Right cardiac atrium (tissue), 5 donors: ENCODE measurements around the gene ZNF286A. TPM values are rescaled to one million over a fixed set of nuclear protein-coding genes. Genes with fewer than 3 reads are reported as not detected.
"Not testable (repeated sequence)": the region's sequence is repeated elsewhere in the genome, so short reads cannot be mapped to it uniquely, and the experiment has no call there.

ENCODE experiments used
- ATAC-seq, 2 donors: fragments of 200-7000 bp; cut with Tn5 transposase; one replicate each; pipeline versions ENCODE4 v1.8.0 to v1.9.1; 2020; ENCODE audit warnings: moderate library complexity in 2 of 2, mild to moderate bottlenecking in 1 of 2
- DNase-seq, 3 donors: peaks; one replicate each; pipeline ENCODE4 v3.0.0-alpha.2; 2020
- H3K27ac ChIP-seq: one replicate; pipeline ENCODE4 v1.5.1; 2013; ENCODE audit warnings: mild to moderate bottlenecking, low read length, control low read depth, moderate library complexity
- H3K27me3 ChIP-seq: one replicate; pipeline ENCODE4 v1.6.1; 2013; ENCODE audit not compliant: control insufficient read depth, insufficient read depth
- H3K4me1 ChIP-seq: one replicate; pipeline ENCODE4 v1.6.1; 2013; ENCODE audit warnings: low read length; ENCODE audit not compliant: control insufficient read depth, insufficient read depth
- H3K4me3 ChIP-seq: one replicate; pipeline ENCODE4 v1.5.1; 2013; ENCODE audit warnings: low read length, control low read depth
- H3K9me3 ChIP-seq: one replicate; pipeline ENCODE4 v1.6.1; 2013; ENCODE audit warnings: low read length; ENCODE audit not compliant: control insufficient read depth
- WGBS: extraction: QIAGEN DNeasy Blood & Tissue Kit; methylation state at CpG from one replicate; pipeline ENCODE4 v1.1.7; 2013; 5-methylcytosine and 5-hydroxymethylcytosine counted together
- intact Hi-C, 4 donors: fragments of 100-400 bp; cut with DNase I; formaldehyde crosslinking; loops; one replicate each; pipeline versions ENCODE4 v1.11.0 to v1.14.0; 2022 to 2023
- polyA plus RNA-seq: library from polyadenylated mRNA; stranded (reverse); fragments of 200-250 nt; gene quantifications from one replicate; pipeline ENCODE4 v1.2.3, GENCODE V29; 2013
- total RNA-seq, 4 donors: library from RNA; stranded (reverse); fragmentation: NEBNext Ultra II Directional; extraction: Animal tissue kit (Norgen Biotek cat#: 25700); gene quantifications; one replicate each; pipeline ENCODE4 v1.2.1, GENCODE V29; 2021
- donor health status: healthy with polysubstance abuse.
- donor health status: DM: no; HTN: yes; CAD: no.
- donor health status: DM: no; HTN: no; CAD: no.
- donor health status: DM: no; HTN: yes; CAD: no; lungs with severe emphysema.
- donor health status: DM: yes; HTN: yes; CAD: no.

The ZNF286A gene
- total and polyA plus RNA-seq, 5 donors = 13.0 to 25.4 (median 18.3) TPM

DNA sequence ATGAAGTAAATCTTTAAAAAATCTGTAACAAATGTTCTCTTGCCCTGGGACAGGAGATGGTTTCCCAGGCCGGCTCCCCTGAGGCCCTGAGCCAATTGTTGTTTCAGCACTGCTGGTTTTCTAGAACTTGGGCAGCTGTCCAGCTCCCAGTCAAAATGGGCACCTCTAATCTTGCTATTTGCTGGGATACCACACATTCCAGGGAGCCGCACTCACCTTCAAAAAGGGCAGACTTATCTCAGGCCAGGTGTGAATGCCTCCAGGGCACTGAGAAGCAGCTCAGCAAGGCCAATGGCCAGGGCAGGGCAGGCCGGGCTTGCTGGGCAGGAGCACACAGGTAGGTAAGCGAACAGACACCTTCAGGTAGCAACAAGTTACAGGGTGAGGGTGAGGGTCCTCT lies 39.9 kb upstream of the ZNF286A start:
- Histone ChIP-seq H3K4me3 (no peak overlapping the region), H3K4me1 (peaks cover 9% of the 10 kb centered on the region), H3K9me3 (no peaks in the 10 kb centered on the region), H3K27me3 (no peaks in the 10 kb centered on the region), H3K27ac (peak overlapping the region; percentile 70)
- peak; percentile 33 to 35 for ATAC-seq
- intact Hi-C loops = no loop called here
- WGBS = 59% methylated on average over 4 of the region's 4 CpGs
- peak in 1 of 3 donors; percentile 62 for DNase-seq

GRCh38 chr17:15660077-15660476 lies 39.5 kb upstream of the ZNF286A start:
- Histone ChIP-seq H3K4me3 (no peak overlapping the region), H3K27me3 (no peaks in the 10 kb centered on the region), H3K9me3 (no peaks in the 10 kb centered on the region), H3K27ac (peak overlapping the region; percentile 70), H3K4me1 (peaks cover 9% of the 10 kb centered on the region)
- 72% methylated on average over 3 of the region's 3 CpGs for WGBS
- ATAC-seq = peak in 1 of 2 donors; percentile 69
- no peak for DNase-seq
- intact Hi-C loops = no loop called here

DNA sequence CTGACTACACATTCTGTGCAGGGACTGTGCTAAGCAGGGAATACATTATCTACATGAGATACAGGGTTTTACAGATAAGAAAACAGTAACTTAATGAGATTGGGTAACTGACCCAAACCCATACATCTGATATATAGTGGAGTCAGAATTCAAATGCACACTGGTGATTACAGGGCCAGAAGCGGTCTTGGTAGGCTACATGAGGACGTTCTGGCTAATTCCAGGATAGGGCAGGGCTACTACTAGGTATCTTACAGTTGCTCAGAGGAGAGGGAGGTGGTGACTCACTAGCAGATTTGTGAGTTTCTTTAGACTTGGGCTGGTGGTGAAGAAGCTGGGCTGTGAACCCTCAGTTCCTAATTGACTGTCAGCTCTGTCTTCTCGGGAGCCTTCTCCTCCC lies 36.9 kb upstream of the ZNF286A start:
- ATAC-seq (no peak), DNase-seq (no peak)
- peaks cover 9% of the 10 kb centered on the region for H3K4me1 ChIP-seq
- H3K9me3 ChIP-seq = no peaks in the 10 kb centered on the region
- intact Hi-C loops = no loop called here
- H3K4me3 ChIP-seq = no peak overlapping the region
- H3K27ac ChIP-seq = no peak overlapping the region
- no peaks in the 10 kb centered on the region for H3K27me3 ChIP-seq
- 91% methylated on average over 3 of the region's 3 CpGs for WGBS

GRCh38 chr17:15663176-15663575 lies 36.4 kb upstream of the ZNF286A start:
- Histone ChIP-seq H3K9me3 (no peaks in the 10 kb centered on the region), H3K4me1 (peaks cover 9% of the 10 kb centered on the region), H3K4me3 (no peak overlapping the region), H3K27ac (no peak overlapping the region), H3K27me3 (no peaks in the 10 kb centered on the region)
- intact Hi-C loops = no loop called here
- DNase-seq (no peak), ATAC-seq (no peak)
- WGBS = 80% methylated on average over 6 of the region's 6 CpGs

GRCh38 chr17:15663691-15664090 lies 35.9 kb upstream of the ZNF286A start:
- Histone ChIP-seq H3K9me3 (no peaks in the 10 kb centered on the region), H3K4me3 (no peak overlapping the region), H3K4me1 (peaks cover 9% of the 10 kb centered on the region), H3K27me3 (no peaks in the 10 kb centered on the region), H3K27ac (no peak overlapping the region)
- DNase-seq = no peak
- ATAC-seq = no peak
- intact Hi-C loops = no loop called here
- 94% methylated on average over 5 of the region's 5 CpGs for WGBS

GRCh38 chr17:15669526-15669925 lies 30.0 kb upstream of the ZNF286A start:
- ATAC-seq = peak in 1 of 2 donors; percentile 31
- H3K4me3 ChIP-seq = not testable (repeated sequence)
- 55% methylated on average over 5 of the region's 5 CpGs for WGBS

GRCh38 chr17:15674640-15675039 lies 24.9 kb upstream of the ZNF286A start:
- H3K4me3 ChIP-seq, H3K4me1 ChIP-seq, DNase-seq, ATAC-seq, intact Hi-C loops, H3K9me3 ChIP-seq, H3K27ac ChIP-seq, H3K27me3 ChIP-seq: not testable (repeated sequence)
- 86% methylated on average over 1 of the region's 1 CpG for WGBS

More at GRCh38 chr17:15669526-15669925, 30.0 kb upstream of the ZNF286A start:
- H3K4me1 ChIP-seq, intact Hi-C loops, H3K9me3 ChIP-seq, H3K27ac ChIP-seq, DNase-seq, H3K27me3 ChIP-seq: not testable (repeated sequence)

DNA sequence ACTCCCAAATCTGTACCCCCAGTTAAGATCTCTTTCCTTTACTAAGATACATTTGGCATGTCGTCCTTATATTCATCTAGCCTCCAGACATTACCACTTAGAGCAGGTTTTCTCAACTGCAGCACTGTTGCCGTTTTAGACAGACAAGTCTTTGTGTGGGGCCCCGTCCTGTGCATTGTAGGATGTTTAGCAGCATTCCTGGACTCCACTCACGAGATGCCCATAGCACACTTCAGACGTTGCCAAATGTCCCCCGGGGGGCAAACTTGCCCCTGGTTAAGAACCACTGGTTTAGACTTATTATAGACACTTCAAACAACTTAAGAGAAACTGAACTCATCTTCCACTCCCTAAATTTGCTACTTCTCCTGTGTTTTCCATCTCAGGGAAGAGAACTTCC lies 23.6 kb upstream of the ZNF286A start:
- intact Hi-C loops, H3K9me3 ChIP-seq, H3K27me3 ChIP-seq, ATAC-seq, H3K4me3 ChIP-seq, DNase-seq, H3K4me1 ChIP-seq, H3K27ac ChIP-seq: not testable (repeated sequence)
- 86% methylated on average over 6 of the region's 6 CpGs for WGBS

DNA sequence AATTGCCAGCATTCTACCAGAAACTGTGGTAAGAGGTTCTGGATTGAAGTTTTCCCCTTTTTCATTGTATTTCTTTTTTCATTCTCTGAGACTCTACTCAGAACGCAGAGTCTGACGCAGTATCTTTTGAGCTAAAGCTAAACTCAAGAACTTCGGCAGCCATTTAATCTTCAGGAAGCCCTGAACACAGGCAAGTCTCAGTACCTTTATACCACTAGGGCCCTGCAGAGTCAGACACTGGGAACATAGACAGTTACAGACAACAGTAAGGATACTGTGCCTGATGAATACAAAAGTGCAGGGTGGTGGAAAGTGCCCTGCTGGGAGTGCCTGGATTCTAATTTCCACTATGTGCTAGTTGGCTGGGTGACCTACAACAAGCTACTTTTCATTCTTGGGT lies 16.4 kb upstream of the ZNF286A start:
- H3K9me3 ChIP-seq, DNase-seq, intact Hi-C loops, H3K4me1 ChIP-seq, H3K27ac ChIP-seq, H3K4me3 ChIP-seq, H3K27me3 ChIP-seq, ATAC-seq: not testable (repeated sequence)
- WGBS = 95% methylated on average over 3 of the region's 3 CpGs

DNA sequence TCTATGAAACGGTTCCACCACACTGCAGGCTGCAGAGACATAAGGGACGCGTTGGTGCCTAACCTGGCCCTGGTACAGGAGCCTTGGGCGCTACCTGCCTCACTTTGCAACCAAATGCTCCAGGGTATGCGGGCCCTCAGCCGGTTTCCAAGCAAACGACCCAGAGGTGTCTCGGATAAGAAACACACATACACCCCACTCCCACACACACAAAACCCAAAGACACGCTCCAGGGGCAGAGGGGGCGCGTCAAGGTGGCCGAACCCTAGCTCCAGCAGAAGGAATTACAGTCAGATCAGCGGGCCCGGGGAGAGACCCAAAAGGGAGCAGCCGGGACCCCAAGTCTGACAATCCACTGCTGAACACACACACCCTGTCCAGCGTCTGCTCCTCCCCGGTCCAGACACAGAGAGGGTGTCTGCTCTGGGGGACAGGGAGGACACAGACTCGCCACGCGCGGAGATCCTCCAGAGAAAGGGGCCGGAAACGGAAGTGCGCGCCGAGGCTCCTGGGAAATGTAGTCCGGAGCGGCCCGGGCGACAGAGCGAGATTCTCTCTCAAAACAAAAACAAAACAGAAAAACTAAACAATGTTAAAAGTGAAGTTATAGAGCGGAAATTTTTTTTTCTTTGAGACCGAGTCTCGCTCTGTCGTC lies 15.6 kb upstream of the ZNF286A start, which contains the start of gene TRIM16:
Gene TRIM16 (minus strand): TSS at position 488 of the 655 bp plus-strand sequence. CDS start 32,702 bp downstream, outside the sequence.
- peak; percentile 96 to 97 for ATAC-seq
- H3K27me3 ChIP-seq, H3K4me1 ChIP-seq, H3K9me3 ChIP-seq, intact Hi-C loops: not testable (repeated sequence)
- Histone ChIP-seq H3K27ac (peak within 1 kb of the TSS; percentile 28), H3K4me3 (peak within 1 kb of the TSS; percentile 61)
- WGBS = 2% methylated on average over 33 of the region's 35 CpGs
- peak; percentile 81 to 93 (median 92) for DNase-seq

GRCh38 chr17:15687494-15687893 lies 12.1 kb upstream of the ZNF286A start:
- H3K4me3 ChIP-seq, H3K9me3 ChIP-seq, H3K27me3 ChIP-seq, intact Hi-C loops, ATAC-seq, DNase-seq, H3K4me1 ChIP-seq, H3K27ac ChIP-seq: not testable (repeated sequence)
- 89% methylated on average over 1 of the region's 1 CpG for WGBS
